ENCODE data around the gene FARP2. TPM values are rescaled to one million over a fixed set of nuclear protein-coding genes. Genes with fewer than 3 reads are reported as not detected.
"Not testable (repeated sequence)": the region's sequence is repeated elsewhere in the genome, so short reads cannot be mapped to it uniquely, and the experiment has no call there.

FARP2 gene, protein sequence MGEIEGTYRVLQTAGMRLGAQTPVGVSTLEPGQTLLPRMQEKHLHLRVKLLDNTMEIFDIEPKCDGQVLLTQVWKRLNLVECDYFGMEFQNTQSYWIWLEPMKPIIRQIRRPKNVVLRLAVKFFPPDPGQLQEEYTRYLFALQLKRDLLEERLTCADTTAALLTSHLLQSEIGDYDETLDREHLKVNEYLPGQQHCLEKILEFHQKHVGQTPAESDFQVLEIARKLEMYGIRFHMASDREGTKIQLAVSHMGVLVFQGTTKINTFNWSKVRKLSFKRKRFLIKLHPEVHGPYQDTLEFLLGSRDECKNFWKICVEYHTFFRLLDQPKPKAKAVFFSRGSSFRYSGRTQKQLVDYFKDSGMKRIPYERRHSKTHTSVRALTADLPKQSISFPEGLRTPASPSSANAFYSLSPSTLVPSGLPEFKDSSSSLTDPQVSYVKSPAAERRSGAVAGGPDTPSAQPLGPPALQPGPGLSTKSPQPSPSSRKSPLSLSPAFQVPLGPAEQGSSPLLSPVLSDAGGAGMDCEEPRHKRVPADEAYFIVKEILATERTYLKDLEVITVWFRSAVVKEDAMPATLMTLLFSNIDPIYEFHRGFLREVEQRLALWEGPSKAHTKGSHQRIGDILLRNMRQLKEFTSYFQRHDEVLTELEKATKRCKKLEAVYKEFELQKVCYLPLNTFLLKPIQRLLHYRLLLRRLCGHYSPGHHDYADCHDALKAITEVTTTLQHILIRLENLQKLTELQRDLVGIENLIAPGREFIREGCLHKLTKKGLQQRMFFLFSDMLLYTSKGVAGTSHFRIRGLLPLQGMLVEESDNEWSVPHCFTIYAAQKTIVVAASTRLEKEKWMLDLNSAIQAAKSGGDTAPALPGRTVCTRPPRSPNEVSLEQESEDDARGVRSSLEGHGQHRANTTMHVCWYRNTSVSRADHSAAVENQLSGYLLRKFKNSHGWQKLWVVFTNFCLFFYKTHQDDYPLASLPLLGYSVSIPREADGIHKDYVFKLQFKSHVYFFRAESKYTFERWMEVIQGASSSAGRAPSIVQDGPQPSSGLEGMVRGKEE
- 10 to 100 TPM; 39.5 to 66.1 (median 54.1) TPM for polyA plus RNA-seq (ENCODE audit: insufficient read length in 4 of 4)

DNA sequence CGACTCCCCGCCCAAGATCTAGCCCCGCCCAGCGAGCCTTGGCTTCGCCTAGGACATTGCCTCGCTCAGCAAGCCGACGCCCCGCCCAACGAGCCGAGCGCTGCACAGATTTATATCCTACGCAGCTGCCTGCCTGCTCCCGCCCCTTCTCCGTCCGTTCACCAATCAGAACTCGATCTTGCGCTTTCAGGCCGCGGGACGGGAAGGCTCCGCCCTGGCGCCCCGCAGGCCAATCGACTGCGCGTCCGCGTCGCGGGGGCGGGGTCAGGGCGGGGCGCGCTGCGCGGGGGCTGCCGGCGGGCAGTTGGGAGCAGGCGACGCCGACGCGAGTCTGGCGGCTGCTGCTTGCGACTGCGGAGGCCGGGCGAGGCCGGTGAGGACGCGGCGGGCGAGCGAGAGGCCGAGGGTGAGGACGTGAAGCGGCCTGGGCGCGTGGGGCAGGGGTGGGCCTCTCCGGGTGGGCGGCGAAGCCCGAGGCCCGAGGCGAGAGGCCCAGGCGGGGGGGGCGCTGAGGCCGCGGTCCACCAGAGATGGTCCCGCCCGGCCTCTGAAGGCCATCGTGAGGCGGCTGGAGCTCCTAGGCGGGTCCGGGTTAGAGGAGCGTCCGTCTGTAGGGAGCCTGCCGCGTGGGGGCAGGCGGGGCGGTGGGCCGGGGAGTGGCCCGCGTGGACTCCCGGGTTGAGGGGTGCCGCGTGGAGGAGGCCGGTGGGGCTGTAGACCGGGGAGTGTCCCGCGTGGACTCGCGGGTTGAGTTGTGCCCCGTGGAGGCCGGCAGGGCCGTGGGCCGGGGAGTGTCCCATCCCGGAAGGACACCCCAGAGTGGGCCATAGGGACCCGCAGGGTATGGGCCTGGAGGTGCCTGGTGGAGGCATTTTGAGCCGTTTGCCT lies at the start of gene FARP2:
Gene FARP2, plus strand, starts transcription at position 303 of the 888 bp plus-strand sequence. CDS start 16,823 bp downstream, outside the sequence.
- DNase-seq (ENCODE audit: low read depth in 4 of 4, low spot score in 3 of 4) = peak; percentile 94 to 98 (median 98)

GRCh38 chr2:241307055-241307454 lies 49.0 kb upstream of the FARP2 start:
- no peak for DNase-seq (ENCODE audit: low read depth in 4 of 4, low spot score in 3 of 4)

GRCh38 chr2:241308267-241308666 lies 47.8 kb upstream of the FARP2 start:
- no peak for DNase-seq (ENCODE audit: low read depth in 4 of 4, low spot score in 3 of 4)

- no peak for DNase-seq (ENCODE audit: low read depth in 4 of 4, low spot score in 3 of 4)
Measured at GRCh38 chr2:241308832-241309500, 47.1 kb upstream of the FARP2 start.

DNA sequence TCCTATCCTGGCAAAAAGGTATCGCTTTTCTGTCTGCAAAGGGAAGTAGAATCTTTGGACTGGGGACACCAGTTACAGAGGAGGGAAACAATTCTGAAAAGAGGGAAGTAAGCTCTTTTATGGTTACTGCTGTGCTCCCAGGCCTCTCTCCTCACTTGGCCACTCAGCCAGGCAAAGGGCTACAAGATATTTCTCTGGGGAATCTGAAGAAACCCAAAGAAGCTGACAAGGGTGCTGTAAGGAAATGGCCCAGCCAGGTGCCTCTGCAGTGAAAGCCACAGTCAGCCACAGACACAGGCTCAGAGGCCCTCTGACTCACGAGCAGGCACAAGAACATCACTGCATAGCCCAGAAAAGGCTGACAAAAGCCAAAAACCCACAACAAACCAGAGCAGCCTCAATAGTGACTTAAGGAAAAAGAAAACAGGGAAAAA lies 46.4 kb upstream of the FARP2 start:
- DNase-seq (ENCODE audit: low read depth in 4 of 4, low spot score in 3 of 4) = no peak

- DNase-seq (ENCODE audit: low read depth in 4 of 4, low spot score in 3 of 4) = no peak
Measured at GRCh38 chr2:241310917-241311566, 45.0 kb upstream of the FARP2 start.

- DNase-seq (ENCODE audit: low read depth in 4 of 4, low spot score in 3 of 4) = no peak
Measured at GRCh38 chr2:241312082-241312481, 44.0 kb upstream of the FARP2 start.

- DNase-seq (ENCODE audit: low read depth in 4 of 4, low spot score in 3 of 4) = no peak
Measured at GRCh38 chr2:241313543-241314095, 42.5 kb upstream of the FARP2 start.

DNA sequence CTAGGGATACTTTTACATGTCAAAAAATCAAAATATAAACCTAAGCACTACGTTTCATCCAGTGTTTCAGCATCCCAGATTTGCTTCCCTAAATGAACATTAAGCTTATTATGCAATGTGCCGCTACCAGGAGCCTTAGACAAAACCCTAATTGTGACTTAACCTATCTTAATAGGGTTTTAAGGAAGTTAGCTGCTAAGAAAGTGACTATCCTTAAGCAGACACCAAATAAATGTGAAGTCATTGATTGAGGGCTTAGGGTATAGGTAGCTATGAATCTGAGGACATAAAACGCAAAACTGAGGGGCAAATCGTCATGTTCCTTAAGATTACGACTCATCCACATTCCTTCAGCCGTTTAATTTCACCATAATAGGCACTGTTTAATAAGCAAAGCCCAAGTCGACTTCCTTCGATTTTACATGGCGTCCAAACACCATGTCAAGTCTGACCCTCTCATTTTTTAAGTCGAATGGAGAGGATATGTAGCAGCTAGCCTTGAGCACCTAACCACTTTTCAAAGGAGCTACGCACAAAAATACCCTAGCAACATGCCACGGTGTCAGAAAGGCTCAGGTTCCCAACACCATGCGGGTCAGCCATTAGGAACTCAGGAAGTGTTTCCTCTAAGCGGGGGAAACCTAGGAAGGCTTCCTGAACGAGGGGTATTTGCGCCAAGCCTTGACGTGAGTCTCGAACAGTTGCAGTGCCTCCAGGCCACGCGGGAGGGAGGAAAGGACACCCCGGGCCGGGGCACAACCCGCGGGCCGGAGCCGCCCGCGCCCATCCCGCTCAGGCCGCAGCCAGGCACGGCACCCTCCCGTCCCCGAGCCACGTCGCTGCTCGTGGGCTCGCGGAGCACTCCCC lies 41.6 kb upstream of the FARP2 start:
- DNase-seq (ENCODE audit: low read depth in 4 of 4, low spot score in 3 of 4) = peak in 1 of 4 donors; percentile 34

- DNase-seq (ENCODE audit: low read depth in 4 of 4, low spot score in 3 of 4) = peak; percentile 98 to 99 (median 99)
Measured at GRCh38 chr2:241315093-241315878, 40.8 kb upstream of the FARP2 start, which contains the start of gene HDLBP. HDLBP (minus strand) TSS chr2:241315672; CDS start chr2:241266869, 48,803 bp downstream.

- DNase-seq (ENCODE audit: low read depth in 4 of 4, low spot score in 3 of 4) = peak in 3 of 4 donors; percentile 62 to 70 (median 68)
Measured at GRCh38 chr2:241315879-241316631, 40.0 kb upstream of the FARP2 start, which contains the start of gene SEPTIN2. SEPTIN2 (plus strand) TSS chr2:241315925; CDS start chr2:241324233, 8,308 bp downstream.

DNA sequence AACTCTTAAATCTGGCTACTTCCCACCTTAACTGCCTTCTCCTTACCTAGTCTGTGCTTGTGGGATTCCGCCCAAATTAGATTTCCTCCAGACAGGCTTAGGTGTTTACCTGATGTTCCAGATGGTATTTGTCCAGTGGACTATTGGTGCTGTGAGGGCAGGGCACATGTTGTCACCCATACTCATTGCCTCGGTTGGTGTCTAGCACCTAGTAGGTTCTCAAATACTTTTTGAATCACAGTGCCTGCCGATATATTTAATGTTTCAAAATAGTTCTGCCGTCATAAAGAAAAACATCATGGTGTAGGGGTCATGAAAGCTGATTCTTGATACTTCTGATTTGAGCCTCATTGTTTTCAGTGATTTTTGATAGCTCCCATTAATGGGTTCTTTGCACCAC lies 39.3 kb upstream of the FARP2 start:
- DNase-seq (ENCODE audit: low read depth in 4 of 4, low spot score in 3 of 4) = no peak

- DNase-seq (ENCODE audit: low read depth in 4 of 4, low spot score in 3 of 4) = no peak
Measured at GRCh38 chr2:241317391-241317790, 38.7 kb upstream of the FARP2 start.

- DNase-seq (ENCODE audit: low read depth in 4 of 4, low spot score in 3 of 4) = not testable (repeated sequence)
Measured at GRCh38 chr2:241318830-241319229, 37.3 kb upstream of the FARP2 start.

DNA sequence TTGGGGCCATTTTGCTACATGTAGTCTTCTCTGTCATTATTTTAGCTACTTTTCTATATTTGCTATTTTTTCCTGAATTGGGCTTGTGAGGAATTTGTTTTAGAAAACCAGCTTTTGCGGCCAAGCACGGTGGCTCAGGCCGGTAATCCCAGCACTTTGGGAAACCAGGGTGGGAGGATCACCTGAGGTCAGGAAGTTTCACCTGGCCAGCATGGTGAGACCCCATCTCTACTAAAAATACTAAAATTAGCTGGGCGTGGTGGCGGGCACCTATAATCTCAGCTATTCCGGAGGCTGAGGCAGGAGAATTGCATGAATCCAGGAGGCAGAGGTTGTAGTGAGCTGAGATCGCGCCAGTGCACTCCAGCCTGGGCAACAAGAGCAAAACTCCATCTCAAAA lies 35.7 kb upstream of the FARP2 start:
- no peak for DNase-seq (ENCODE audit: low read depth in 4 of 4, low spot score in 3 of 4)

- DNase-seq (ENCODE audit: low read depth in 4 of 4, low spot score in 3 of 4) = no peak
Measured at GRCh38 chr2:241321033-241321432, 35.1 kb upstream of the FARP2 start.
